SJSA1 (cell line): Measurements from ENCODE around the gene TYSND1. TPM values are rescaled to one million over a fixed set of nuclear protein-coding genes. Genes with fewer than 3 reads are reported as not detected.
"Not testable (repeated sequence)": the region's sequence is repeated elsewhere in the genome, so short reads cannot be mapped to it uniquely, and the experiment has no call there.

Experiments used
- DNase-seq, 2 experiments: peaks; one replicate each; pipeline ENCODE4 v3.0.0-alpha.2; 2015 to 2020; ENCODE audit warnings: low spot score in 2 of 2, low read depth in 1 of 2
- H3K27ac ChIP-seq: fragments of 250-450 bp; sonication (Bioruptor Pico); 2 replicates; pipeline ENCODE4 v1.5.1; 2020; ENCODE audit warnings: mild to moderate bottlenecking, moderate library complexity
- H3K27me3 ChIP-seq: fragments of 250-450 bp; sonication (Bioruptor Pico); replicated peaks from 2 replicates; pipeline ENCODE4 v1.5.1; 2020; ENCODE audit warnings: mild to moderate bottlenecking, moderate library complexity
- H3K36me3 ChIP-seq: fragments of 250-450 bp; sonication (Bioruptor Pico); 2 replicates; pipeline ENCODE4 v1.5.1; 2020; ENCODE audit warnings: mild to moderate bottlenecking
- H3K4me1 ChIP-seq: fragments of 250-450 bp; sonication (Bioruptor Pico); replicated peaks from 2 replicates; pipeline ENCODE4 v1.6.1; 2021; ENCODE audit warnings: mild to moderate bottlenecking
- H3K4me3 ChIP-seq: fragments of 250-450 bp; sonication (Bioruptor Pico); 2 replicates; pipeline ENCODE4 v1.5.1; 2020; ENCODE audit warnings: mild to moderate bottlenecking
- H3K9me3 ChIP-seq: fragments of 250-450 bp; sonication (Bioruptor Pico); replicated peaks from 2 replicates; pipeline ENCODE4 v1.5.1; 2020; ENCODE audit warnings: mild to moderate bottlenecking
- total RNA-seq: library from RNA; depleted of rRNA; stranded (reverse); fragments of >200 nt; shearing (Covaris generic); gene quantifications from 2 replicates; pipeline ENCODE4 v1.2.3, GENCODE V29; 2014

TYSND1 gene
- total RNA-seq, 1 experiment from 2014 or later: 6.7 TPM

DNA sequence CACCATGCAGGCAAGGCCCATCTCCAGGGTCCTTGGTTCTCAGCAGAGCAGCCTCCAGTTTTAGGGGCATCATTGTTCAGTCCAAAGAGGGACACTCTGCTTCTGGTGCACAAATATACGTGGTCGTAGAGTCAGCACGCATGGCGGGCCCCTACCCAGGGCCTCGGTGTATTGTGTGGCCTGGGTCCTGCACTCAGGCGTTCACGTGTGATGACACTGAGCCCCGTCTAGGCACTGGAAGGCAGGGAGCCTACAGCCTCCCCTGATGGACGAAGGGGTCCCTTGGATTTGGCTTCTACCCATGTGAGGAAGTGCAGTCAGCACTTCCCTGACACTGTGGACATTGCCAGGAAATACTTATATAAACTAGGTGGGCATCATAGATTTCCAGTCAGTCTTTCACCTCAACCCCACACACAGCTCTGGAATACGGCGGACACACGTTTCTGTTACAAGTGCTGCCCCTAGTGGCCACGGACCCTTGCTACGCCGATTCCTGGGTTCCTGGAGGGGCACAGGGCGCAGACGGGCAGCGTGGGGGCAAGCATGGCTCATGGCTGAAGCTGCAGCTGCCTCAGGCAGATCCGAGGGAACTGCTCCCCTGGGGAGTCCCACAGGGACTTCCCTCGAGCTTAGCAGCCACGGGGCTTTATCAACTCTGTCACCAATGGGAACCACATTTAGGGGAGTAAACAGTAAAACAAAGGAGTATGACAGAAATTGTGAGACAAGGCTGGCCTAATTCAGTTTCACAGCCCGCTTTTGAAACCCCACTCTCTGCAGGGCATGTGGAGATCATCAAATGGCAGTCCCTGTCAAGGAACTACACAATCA, 39.3 kb downstream of the TYSND1 start:
- Histone ChIP-seq H3K4me3 (no peak overlapping the region), H3K36me3 (peaks cover 32% of the 10 kb centered on the region), H3K4me1 (no peaks in the 10 kb centered on the region), H3K27me3 (no peaks in the 10 kb centered on the region), H3K27ac (no peak overlapping the region), H3K9me3 (no peaks in the 10 kb centered on the region)
- peak; percentile 9 to 59 for DNase-seq

GRCh38 chr10:70101668-70102067, 44.8 kb downstream of the TYSND1 start:
- H3K4me1 ChIP-seq: no peaks in the 10 kb centered on the region

GRCh38 chr10:70101068-70101562, 45.4 kb downstream of the TYSND1 start:
- H3K27ac ChIP-seq, H3K9me3 ChIP-seq, DNase-seq, H3K27me3 ChIP-seq, H3K4me3 ChIP-seq, H3K4me1 ChIP-seq: not testable (repeated sequence)
- H3K36me3 ChIP-seq: peaks cover 18% of the 10 kb centered on the region

More at GRCh38 chr10:70101668-70102067, 44.8 kb downstream of the TYSND1 start:
- H3K36me3 ChIP-seq: peaks cover 18% of the 10 kb centered on the region
- H3K27me3 ChIP-seq: no peaks in the 10 kb centered on the region
- no peak overlapping the region for H3K27ac ChIP-seq
- H3K4me3 ChIP-seq: no peak overlapping the region
- no peaks in the 10 kb centered on the region for H3K9me3 ChIP-seq
- no peak for DNase-seq

DNA sequence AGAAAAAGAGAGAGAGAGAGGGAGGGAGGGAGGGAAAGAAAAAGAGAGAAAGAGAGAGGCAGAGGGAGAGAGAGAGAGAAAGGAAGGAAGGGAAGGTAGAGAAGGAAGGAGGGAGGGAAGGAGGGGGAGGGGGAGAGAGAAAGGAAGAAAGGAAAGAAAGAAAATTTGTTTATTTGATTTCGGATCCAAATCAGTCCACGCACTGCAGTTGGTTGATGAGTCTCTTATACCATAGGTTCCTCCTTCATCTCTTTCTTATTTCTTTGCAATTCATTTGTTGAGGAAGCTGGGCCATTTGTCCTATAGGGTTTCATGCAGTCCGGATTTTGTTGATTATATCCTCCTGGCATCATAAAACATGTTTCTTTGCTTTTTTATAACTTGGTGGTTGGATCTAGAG, 48.2 kb downstream of the TYSND1 start:
- H3K27me3 ChIP-seq: no peaks in the 10 kb centered on the region
- no peak overlapping the region for H3K4me3 ChIP-seq
- no peaks in the 10 kb centered on the region for H3K4me1 ChIP-seq
- H3K9me3 ChIP-seq: no peaks in the 10 kb centered on the region
- H3K27ac ChIP-seq: no peak overlapping the region
- peaks cover 28% of the 10 kb centered on the region for H3K36me3 ChIP-seq
- DNase-seq: no peak

- Histone ChIP-seq H3K27me3 (no peaks in the 10 kb centered on the region), H3K4me1 (no peaks in the 10 kb centered on the region), H3K9me3 (no peaks in the 10 kb centered on the region), H3K36me3 (peaks cover 28% of the 10 kb centered on the region), H3K4me3 (no peak overlapping the region), H3K27ac (no peak overlapping the region)
- no peak for DNase-seq
Measured at GRCh38 chr10:70097459-70097858, 49.0 kb downstream of the TYSND1 start.

- H3K36me3 ChIP-seq: peaks cover 28% of the 10 kb centered on the region
- H3K4me3 ChIP-seq: no peak overlapping the region
- H3K4me1 ChIP-seq: no peaks in the 10 kb centered on the region
- no peak overlapping the region for H3K27ac ChIP-seq
- no peaks in the 10 kb centered on the region for H3K9me3 ChIP-seq
- DNase-seq: no peak
- H3K27me3 ChIP-seq: no peaks in the 10 kb centered on the region
Measured at GRCh38 chr10:70096705-70097420, 49.6 kb downstream of the TYSND1 start.

GRCh38 chr10:70096016-70096704, 50.3 kb downstream of the TYSND1 start:
- no peak overlapping the region for H3K4me3 ChIP-seq
- H3K36me3 ChIP-seq: peaks cover 25% of the 10 kb centered on the region
- no peak for DNase-seq
- H3K4me1 ChIP-seq: no peaks in the 10 kb centered on the region
- no peaks in the 10 kb centered on the region for H3K9me3 ChIP-seq
- no peaks in the 10 kb centered on the region for H3K27me3 ChIP-seq
- no peak overlapping the region for H3K27ac ChIP-seq

DNA sequence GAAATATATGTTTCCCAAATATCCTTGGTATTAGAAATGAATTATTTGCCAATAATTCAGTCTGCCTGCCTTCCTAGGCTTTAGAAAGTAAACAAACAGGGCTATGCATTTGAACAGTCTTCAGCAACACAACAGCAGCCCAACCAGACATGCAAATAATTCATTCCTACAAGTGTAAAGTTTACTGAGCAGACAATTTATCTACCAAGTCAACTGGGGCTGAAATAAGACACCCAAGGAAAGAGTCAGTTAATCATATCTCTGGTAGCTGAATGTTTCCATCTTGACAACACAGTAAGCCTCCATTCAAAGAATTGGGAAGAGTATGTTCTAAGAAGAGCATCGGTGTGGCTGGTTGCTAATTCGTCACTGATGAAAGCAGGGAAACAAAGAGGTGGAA, 52.2 kb downstream of the TYSND1 start:
- Histone ChIP-seq H3K27ac (no peak overlapping the region), H3K9me3 (no peaks in the 10 kb centered on the region), H3K4me1 (no peaks in the 10 kb centered on the region), H3K4me3 (no peak overlapping the region), H3K27me3 (no peaks in the 10 kb centered on the region), H3K36me3 (peaks cover 22% of the 10 kb centered on the region)
- no peak for DNase-seq

DNA sequence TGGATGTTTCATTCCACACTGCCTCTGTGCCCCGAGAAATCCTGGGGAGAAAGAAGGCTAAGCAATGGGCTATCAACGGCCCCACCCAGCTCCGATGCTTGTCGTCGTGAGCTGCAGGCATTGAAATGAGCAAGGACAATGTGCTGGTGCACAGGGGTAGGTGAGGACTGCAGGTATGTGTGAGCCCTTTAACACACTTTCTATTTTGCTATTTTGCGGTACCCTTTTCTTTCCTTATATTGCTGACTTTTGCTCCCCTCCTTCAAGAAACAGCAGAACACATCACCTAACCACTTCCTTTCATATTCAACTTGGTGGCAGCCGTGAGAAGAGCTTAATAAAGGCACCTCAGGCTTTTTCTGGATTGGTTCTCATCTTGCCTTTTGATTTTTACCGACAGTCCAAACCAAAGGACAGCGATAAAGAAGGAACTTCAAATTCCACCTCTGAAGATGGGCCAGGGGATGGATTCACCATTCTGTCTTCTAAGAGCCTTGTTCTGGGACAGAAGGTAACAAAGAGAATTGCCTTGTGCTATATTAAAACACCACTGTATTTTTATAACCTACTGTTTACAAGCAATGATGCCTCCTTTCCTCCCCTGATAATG, 53.1 kb downstream of the TYSND1 start:
- no peaks in the 10 kb centered on the region for H3K9me3 ChIP-seq
- no peak for DNase-seq
- H3K4me3 ChIP-seq: no peak overlapping the region
- no peaks in the 10 kb centered on the region for H3K4me1 ChIP-seq
- H3K27me3 ChIP-seq: no peaks in the 10 kb centered on the region
- H3K27ac ChIP-seq: no peak overlapping the region
- peaks cover 18% of the 10 kb centered on the region for H3K36me3 ChIP-seq

- Histone ChIP-seq H3K36me3 (peaks cover 18% of the 10 kb centered on the region), H3K9me3 (no peaks in the 10 kb centered on the region), H3K4me1 (no peaks in the 10 kb centered on the region), H3K27ac (no peak overlapping the region), H3K4me3 (no peak overlapping the region), H3K27me3 (no peaks in the 10 kb centered on the region)
- no peak for DNase-seq
Measured at GRCh38 chr10:70092389-70092718, 54.1 kb downstream of the TYSND1 start.

GRCh38 chr10:70090951-70091350, 55.5 kb downstream of the TYSND1 start:
- Histone ChIP-seq H3K9me3 (no peaks in the 10 kb centered on the region), H3K36me3 (peaks cover 18% of the 10 kb centered on the region), H3K4me3 (no peak overlapping the region), H3K27ac (no peak overlapping the region), H3K27me3 (no peaks in the 10 kb centered on the region), H3K4me1 (no peaks in the 10 kb centered on the region)
- DNase-seq: no peak

- Histone ChIP-seq H3K36me3 (peaks cover 18% of the 10 kb centered on the region), H3K4me3 (no peak overlapping the region), H3K27me3 (no peaks in the 10 kb centered on the region), H3K4me1 (no peaks in the 10 kb centered on the region), H3K9me3 (no peaks in the 10 kb centered on the region), H3K27ac (no peak overlapping the region)
- no peak for DNase-seq
Measured at GRCh38 chr10:70090013-70090412, 56.5 kb downstream of the TYSND1 start.

DNA sequence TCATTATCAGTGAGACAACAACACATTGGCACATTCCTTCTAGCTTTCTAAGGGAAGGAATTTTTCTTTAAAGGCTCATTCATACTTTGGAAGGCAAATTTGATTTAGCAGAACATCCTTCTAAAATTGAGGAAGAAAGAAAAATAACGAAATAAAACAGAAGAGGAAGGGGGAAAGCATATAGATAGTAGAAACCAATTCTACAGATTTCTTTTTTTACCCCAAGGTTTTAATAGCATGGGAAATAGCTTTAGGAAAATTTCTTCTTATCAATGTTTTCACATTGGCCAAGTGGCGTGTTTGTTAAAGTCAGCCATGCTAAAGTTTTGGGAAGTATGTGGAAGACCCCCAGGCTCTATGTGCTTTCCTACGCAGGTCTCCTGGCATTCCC, 58.2 kb downstream of the TYSND1 start:
- Histone ChIP-seq H3K27me3 (no peaks in the 10 kb centered on the region), H3K4me3 (no peak overlapping the region), H3K36me3 (peaks cover 8% of the 10 kb centered on the region), H3K9me3 (no peaks in the 10 kb centered on the region), H3K4me1 (no peaks in the 10 kb centered on the region), H3K27ac (no peak overlapping the region)
- DNase-seq: no peak
